Right hindlimb (tissue), 1 donor: ENCODE data around the gene DNTTIP2.
A peak's percentile ranks its signal among the peaks of the same experiment; 100 is the strongest.
"Not testable (repeated sequence)": the region's sequence is repeated elsewhere in the genome, so short reads cannot be mapped to it uniquely, and the experiment has no call there.

Experiments
- DNase-seq: peaks from one replicate; pipeline ENCODE4 v3.0.0-alpha.2; 2018

DNTTIP2 gene

GRCh38 chr1:93840956-93841482 is 38.0 kb downstream of the DNTTIP2 start:
- no peak for DNase-seq

- no peak for DNase-seq
Measured at GRCh38 chr1:93839753-93840152, 39.3 kb downstream of the DNTTIP2 start.

GRCh38 chr1:93839307-93839706 is 39.7 kb downstream of the DNTTIP2 start:
- DNase-seq: no peak

- no peak for DNase-seq
Measured at GRCh38 chr1:93837961-93838360, 41.0 kb downstream of the DNTTIP2 start.

GRCh38 chr1:93833293-93833692 is 45.7 kb downstream of the DNTTIP2 start:
- DNase-seq: not testable (repeated sequence)

- no peak for DNase-seq
Measured at GRCh38 chr1:93829061-93829460, 49.9 kb downstream of the DNTTIP2 start.

GRCh38 chr1:93828367-93828755 is 50.6 kb downstream of the DNTTIP2 start:
- DNase-seq: no peak

- DNase-seq: no peak
Measured at GRCh38 chr1:93827633-93828366, 51.2 kb downstream of the DNTTIP2 start.

GRCh38 chr1:93827128-93827527 is 51.9 kb downstream of the DNTTIP2 start:
- no peak for DNase-seq

GRCh38 chr1:93824834-93825233 is 54.2 kb downstream of the DNTTIP2 start:
- no peak for DNase-seq

- DNase-seq: no peak
Measured at GRCh38 chr1:93822730-93823425, 56.1 kb downstream of the DNTTIP2 start.

GRCh38 chr1:93821423-93822144 is 57.4 kb downstream of the DNTTIP2 start:
- no peak for DNase-seq

- DNase-seq: no peak
Measured at GRCh38 chr1:93820554-93821422, 58.2 kb downstream of the DNTTIP2 start.

- DNase-seq: no peak
Measured at GRCh38 chr1:93818570-93818959, 60.4 kb downstream of the DNTTIP2 start.

- DNase-seq: no peak
Measured at GRCh38 chr1:93817819-93818569, 61.0 kb downstream of the DNTTIP2 start.

GRCh38 chr1:93816970-93817678 is 61.9 kb downstream of the DNTTIP2 start:
- DNase-seq: peak; percentile 39
